NCI-H345 treated with DMSO at 0.1 percent for 48 hours (cell line): ENCODE measurements around the gene PCDHAC2.

ENCODE experiments used
- DNase-seq: peaks from one replicate; lab custom pipeline; 2025; ENCODE audit not compliant: unreplicated experiment; lab: John Stamatoyannopoulos, UW

Gene PCDHAC2

GRCh38 chr5:140982083-140982716, 15.9 kb downstream of the PCDHAC2 start:
- DNase-seq: no peak

DNA sequence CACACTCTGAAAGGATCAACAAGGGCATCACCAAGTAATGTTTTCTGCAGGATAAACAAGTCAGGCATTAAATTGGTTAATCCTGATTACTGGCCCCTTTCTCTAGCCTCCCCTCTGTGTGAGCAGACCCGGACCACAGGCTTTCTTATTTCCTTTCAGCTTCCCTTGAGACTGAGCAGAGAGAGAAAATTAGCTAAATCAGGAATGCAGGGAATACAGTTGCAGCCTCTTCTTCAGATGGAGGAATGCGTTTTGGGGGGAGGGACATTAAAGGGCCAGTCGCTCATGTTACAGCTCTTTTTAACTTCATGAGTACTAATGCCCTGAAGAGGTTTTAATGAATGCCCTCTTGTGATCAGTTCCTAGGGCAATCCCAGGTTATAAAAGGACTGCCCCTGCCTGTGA, 19.8 kb downstream of the PCDHAC2 start:
- no peak for DNase-seq

DNA sequence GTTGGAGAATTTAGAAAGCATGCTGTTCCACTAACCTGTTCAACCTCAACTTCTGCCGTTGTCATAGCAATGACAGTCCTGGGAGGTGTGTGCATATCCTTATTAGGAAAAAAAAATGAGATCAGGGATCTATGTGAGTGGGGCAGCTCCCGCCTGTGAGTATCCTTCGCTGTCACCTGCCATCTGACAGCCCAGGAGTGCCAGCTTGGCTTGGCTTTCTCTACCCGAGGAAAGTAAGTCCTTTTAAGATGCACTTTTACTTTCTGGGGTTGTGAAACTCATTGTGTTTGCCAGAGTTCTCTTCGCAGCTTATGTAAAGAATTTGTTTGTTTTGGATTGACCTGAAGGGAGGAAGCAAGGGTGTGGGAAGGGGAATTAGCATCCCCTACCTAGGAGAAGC, 21.8 kb downstream of the PCDHAC2 start:
- DNase-seq: no peak

- no peak for DNase-seq
Observed at GRCh38 chr5:140988608-140989007, 22.3 kb downstream of the PCDHAC2 start.

DNA sequence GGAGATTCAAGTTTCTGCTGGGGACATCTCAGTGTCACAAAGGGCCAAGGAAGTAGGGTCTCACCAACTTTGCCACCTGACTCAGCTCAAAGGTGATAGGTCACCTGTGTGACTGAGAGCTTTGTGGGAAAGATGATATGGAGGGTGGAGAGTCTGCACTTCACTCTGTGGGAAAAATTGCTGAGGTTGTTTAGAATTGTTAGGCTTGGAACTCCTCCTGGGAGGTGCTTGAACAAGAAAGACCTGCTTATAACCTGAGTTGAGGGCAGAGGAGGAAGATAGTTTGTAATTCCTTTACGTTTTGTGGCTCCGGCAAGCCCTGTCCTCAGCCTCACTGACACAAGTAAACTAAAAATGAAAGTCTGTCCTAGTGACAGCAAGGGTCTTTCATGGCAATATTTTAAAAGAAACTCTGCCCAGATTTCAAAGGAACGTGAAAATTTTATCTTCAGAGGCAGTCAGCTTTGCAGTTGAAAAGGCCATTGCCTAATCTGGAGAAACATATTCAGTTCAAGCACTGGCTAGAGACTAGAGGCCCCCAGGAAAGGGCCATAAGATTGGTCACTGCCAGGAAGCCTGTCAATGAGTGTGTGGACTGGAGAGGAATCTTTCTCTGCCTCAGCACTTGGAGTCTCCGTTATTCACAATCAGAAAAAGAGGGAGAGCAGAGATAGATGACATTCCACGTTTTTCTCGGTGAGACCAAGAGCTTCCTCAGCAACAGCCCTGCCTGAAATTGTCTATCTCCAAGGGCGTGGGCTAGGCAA, 23.2 kb downstream of the PCDHAC2 start:
- no peak for DNase-seq

DNA sequence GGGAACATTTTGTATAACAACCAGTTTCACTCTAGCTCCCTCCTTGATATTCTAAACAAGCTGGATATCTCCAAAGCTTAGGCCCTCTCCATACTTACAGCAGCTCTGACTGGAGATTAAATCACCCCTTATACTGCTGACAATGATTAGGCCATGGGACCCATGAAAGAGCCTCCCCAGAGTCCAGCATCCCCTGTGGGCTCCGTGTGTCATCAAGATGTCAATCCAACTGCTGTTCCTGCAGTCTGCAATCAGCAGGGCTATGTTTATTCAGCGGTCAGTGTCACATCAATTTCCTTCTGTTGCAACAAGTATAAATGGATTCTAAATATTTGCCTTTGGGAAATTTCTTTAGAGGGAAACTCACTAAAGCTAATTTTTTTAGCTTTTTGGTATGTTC, 26.6 kb downstream of the PCDHAC2 start:
- no peak for DNase-seq

DNA sequence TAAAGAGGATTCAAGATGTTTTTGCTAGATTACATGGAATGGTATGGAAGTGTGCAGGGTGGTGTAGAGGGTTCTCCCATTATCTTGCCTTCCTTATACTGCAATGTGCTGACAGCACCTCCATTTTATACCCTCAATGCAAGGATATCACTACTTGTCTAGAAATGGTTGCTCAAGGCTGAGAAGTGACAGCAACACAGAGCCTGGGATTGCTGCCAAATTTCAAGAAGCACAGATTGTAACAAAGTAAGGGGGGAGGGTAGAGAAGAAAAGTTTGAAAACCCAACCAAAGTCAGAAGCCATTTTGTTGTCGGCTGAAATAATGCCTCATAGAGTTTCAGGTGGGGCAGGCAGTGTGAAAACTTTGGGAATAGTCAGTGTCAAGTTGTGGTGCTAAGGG, 29.8 kb downstream of the PCDHAC2 start:
- no peak for DNase-seq

- DNase-seq: no peak
Observed at GRCh38 chr5:140998921-140999410, 32.7 kb downstream of the PCDHAC2 start.

DNA sequence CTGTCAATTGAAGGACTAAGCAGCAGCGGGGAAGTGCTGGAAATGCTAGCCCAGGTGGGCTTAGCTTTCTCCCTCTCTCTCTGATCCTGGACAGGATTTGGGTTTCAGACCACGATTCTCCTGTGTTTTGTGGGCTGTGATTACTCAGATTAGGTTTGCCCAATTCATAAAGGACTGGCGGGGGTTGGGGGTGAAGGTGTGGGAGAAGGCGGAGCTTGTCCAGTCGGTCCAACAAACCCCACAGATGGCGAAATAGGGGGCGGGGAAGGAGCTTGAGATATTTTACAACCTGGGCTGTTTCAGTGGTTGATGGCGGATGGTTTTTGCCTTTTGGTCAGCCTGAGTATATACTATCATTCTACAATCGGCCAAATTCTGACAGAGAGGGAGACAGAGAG, 35.2 kb downstream of the PCDHAC2 start:
- DNase-seq: no peak

DNA sequence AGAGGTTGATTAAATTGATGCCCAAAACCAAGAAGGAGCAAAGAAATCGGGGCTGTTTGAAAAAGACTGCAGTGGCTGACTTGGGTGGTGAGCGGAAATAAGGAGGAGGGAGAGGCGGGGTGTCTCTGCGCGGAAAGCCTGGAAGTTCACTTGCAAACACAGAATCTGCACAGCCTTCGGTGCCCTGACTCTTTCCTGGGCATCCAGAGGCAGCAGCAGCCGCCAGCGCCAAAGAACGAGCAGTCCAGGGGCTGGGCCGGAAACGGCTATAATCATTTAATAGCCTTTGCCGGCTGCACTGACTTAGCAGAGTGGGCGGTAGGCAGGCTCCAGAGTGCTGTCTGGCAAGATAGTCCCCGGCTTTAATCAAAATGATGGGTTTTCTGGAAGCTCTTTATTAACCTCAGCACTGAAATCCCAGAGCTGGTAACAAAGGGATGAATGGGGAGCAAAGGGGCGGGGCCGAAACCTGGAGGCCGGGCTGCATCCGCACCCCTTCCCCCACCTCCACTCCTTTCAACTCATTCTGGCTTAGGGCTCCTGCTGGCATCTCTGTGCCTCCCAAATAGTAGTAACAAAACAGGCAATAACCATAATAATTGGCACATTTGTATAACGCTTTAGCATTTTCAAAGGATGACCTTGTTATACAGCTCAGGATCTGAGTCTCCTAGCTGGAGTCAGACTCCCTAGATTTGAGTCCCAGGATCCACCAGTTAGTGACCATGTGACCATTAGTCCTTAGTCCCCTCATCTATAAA, 35.7 kb downstream of the PCDHAC2 start:
- no peak for DNase-seq

DNA sequence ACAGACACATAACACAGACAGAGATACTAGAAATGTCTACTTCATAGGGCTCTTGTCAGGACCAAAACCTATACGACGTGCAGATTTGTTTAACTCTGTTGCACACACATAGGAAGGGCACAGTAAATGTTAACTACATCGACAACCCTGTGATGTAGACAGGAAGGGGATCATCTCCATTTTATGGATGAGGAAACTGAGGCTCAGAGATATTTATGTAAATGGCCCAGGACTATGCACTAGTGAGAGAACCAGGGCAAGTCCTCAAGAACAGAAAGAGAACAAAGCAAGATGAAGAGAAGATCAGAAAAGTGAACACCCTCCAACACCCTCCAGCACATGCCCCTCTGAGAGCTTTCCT, 36.3 kb downstream of the PCDHAC2 start:
- no peak for DNase-seq

GRCh38 chr5:141003031-141003430, 36.8 kb downstream of the PCDHAC2 start:
- no peak for DNase-seq

- DNase-seq: peak; percentile 90
Observed at GRCh38 chr5:141003791-141004611, 37.7 kb downstream of the PCDHAC2 start.

DNA sequence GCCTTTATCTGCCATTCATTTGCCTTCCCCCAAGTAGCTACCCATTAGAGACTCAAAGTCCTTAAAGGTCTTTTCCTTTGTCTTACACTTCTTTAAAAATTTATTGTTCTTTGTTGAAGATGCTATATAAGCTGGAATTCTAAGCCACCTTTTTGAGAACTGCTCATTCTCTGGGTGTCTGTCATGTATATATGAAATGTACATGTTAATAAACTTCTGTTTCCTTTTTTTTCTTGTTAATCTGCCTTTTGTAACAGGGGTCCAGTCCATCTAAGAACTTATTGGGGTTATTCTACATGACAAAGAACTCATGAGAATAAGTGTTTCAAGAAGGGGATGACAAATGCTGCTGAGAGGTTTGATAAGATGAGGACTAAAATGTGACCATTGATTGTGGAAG, 41.5 kb downstream of the PCDHAC2 start:
- DNase-seq: no peak

DNA sequence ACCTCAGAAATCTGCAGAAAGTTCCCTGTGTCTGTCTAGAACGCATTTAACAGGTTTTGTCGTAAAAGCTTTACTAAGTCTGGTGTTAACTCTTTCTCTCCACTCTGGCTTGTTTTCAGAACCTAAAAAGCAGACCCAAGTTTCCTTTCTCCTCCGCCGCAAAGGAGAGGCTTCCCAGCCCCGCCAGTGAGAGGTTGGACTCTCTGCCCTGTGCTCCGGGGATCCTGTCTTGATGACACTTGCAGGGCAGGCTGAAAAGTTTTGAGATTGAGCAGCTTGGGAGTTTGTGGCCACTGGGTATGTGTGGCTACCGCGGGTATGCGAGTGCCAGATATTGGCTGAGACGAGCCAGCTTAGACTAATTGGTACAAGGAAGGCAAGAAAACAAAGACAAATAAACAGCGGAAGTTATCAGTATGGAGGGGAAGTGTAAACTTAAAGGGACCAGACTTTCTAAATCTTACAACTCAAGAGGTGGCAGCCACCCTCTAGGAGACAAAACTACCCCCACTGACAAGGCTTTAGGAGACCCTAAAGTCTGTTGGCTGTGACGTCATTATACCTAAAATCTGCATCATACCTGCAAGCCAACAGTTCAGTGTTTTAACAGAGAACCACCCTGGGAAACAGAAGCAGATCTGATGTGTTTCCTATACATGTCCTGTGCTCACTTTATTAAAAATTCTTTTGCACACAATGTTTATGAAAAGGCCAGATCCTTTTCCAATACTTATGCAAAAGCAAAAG, 43.9 kb downstream of the PCDHAC2 start:
- DNase-seq: no peak

- DNase-seq: no peak
Observed at GRCh38 chr5:141017943-141018342, 51.7 kb downstream of the PCDHAC2 start.
